NCI-H748 treated with DMSO at 0.1 percent for 48 hours (cell line): ENCODE data around the gene TNFRSF21.

Experiments
- DNase-seq: peaks from one replicate; lab custom pipeline; 2025; lab: John Stamatoyannopoulos, UW

The TNFRSF21 gene

DNA sequence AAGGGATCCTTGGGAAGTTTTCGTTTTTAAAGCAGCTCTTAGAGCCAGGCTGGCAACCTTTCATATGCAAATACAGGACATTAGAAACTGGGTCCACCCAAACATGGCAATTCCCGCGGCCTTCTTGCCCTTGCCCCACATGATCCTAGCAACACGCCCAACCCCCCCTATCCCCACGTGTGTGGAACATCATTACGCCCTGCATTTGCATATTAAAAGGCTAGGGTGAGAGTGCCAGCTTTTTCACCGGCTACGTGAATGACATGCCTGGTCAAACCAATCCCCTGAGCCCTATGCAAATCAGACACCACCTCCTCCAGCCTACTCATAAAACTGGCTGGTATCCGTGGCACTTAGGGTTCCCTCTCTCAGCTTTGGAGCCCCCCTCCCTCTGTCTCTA, 88.1 kb downstream of the TNFRSF21 start:
- no peak for DNase-seq

- no peak for DNase-seq
Measured at GRCh38 chr6:47209632-47210031, 100.1 kb downstream of the TNFRSF21 start.

- DNase-seq, result no peak
Measured at GRCh38 chr6:47207261-47207660, 102.4 kb downstream of the TNFRSF21 start.

DNA sequence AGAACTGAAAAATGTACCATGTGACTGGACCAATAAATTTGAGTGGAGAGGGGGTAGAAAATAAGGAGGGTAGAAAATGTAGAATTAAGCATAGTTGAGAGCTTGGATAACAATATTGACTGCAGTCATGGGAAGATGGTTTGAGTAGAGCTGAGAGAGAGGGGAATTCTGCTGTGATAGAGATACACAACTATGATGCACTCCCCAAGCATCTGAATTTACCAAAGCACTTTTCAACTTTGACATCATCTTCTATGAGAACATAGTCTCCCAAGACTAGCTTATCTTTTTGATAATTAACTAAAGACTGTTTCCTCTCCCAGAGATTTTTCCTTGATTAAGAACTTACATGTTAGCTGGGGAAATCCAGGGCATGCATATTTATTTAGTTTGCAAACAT, 103.1 kb downstream of the TNFRSF21 start:
- DNase-seq, result no peak

- DNase-seq, result no peak
Measured at GRCh38 chr6:47203938-47204611, 105.6 kb downstream of the TNFRSF21 start.

DNA sequence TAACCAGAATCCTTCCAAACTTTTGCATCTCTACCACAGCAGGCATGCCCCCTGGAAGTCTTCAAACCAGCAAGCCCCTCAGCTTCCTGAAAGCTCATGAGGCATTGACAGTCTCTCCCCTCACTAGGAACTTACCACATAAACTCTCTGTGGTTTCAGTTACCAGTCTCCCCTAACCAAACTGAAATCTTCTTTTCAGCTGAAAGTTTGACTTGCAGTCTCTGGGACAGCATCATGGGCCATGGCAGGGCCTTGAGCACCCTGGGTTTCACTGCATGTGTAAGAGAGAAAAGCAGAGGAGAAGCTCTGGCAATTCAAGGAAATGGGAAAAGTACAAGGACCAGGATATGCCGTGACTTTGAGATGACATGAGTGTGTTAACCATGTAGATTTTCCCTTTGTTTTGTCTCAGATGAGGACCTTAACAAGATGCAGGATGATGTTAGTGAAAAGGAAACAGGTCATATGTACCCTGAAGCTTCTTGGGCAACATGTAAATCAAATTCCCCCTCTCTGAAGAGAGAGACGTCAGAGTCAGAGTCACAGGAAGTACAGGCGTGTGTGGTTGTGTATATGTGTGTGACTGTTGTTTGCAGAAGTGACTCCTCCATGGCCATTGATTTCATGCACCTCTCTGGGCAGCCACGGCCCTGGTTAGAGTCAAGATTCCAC, 106.3 kb downstream of the TNFRSF21 start:
- DNase-seq, result no peak

DNA sequence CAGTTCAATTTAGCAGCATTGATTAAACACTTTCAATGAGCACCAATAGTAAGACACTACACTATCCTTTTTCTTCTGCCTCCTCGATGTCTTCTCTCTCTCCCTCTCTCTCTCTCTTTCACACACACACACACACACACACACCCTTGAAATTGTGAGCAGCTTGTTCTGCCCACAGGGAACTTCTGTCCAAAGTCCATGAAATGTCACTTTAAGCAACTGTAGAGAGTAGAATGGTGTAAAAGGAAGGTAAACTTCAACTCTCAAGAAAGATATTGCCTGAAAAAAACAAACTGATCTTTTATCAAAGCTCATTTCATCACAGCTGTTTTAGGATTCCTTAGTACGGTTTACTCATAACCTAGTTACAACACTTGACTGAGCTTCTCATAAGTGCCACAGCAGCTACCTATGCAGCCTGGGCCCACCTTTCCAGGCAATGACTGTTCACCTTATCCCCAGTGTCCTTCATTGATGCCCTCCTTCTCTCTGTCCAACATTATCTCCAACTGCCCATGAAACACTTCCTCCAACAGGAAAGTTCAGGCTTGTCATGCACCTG, 107.0 kb downstream of the TNFRSF21 start:
- no peak for DNase-seq

- no peak for DNase-seq
Measured at GRCh38 chr6:47200536-47201334, 109.0 kb downstream of the TNFRSF21 start.

GRCh38 chr6:47197682-47198640, 111.7 kb downstream of the TNFRSF21 start:
- DNase-seq, result no peak

- no peak for DNase-seq
Measured at GRCh38 chr6:47196113-47196512, 113.6 kb downstream of the TNFRSF21 start.

DNA sequence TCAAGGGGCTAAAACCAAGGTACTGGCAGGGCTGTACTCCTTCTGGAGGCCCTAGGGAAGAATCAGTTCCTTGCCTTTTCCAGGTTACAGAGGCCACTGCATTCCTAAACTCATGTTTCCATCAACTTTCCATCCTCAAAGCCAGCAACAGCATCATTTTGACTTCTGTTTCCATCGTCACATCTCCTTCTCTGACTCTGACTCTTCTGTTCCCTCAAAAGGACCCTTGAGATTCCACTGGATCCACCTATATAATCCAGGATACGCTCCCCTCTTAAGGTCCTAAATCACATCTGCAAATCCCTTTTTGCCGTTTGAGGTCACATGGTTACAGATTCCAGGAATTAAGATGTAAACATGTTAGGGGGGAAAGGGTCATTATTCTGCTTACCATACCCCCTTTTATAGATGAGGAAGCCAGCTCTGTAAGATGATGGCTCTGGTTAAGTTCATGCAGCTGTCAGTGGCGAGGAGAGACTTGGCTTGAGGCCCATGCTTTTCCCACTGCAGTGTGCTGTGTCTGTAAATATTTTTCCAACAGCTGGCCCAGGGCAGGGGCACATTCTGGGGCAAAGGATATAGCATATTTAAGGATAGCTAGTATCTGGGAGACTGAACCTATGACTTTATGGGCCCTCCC, 114.6 kb downstream of the TNFRSF21 start:
- DNase-seq, result no peak

- DNase-seq, result no peak
Measured at GRCh38 chr6:47188588-47189021, 121.1 kb downstream of the TNFRSF21 start.

DNA sequence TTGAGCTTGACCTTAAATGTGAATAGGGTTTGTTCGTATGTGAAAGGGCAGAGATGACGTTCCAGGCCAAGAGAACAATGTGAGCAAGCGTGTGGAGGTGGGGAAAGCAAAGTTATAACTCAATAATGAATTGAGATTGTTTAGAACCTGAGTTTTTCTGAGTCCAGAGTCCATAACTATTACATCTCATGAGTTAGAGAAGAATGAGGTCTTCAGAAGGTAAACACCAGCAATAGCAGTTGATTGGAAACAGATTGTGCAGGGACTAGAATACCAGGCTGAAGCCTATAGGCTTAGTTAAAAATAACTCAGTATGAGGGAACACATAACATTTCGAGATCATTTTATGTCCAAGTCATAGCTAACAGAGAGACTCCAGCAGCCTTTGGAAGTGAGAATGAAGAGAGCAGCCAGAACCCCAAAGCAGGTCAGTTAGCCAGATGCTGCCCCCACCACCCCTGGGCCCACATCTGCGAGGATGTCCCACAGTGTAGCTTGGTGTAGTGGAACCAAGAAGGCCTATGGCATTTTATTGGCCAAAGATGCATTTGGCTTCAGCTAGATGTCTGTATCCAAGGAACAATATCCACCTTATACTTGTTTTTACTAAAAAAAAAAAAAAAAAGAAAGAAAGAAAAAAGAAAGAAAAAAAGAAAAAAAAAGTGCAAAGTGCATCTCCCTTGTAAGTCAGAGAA, 121.7 kb downstream of the TNFRSF21 start:
- no peak for DNase-seq

- DNase-seq, result no peak
Measured at GRCh38 chr6:47187113-47187512, 122.6 kb downstream of the TNFRSF21 start.

DNA sequence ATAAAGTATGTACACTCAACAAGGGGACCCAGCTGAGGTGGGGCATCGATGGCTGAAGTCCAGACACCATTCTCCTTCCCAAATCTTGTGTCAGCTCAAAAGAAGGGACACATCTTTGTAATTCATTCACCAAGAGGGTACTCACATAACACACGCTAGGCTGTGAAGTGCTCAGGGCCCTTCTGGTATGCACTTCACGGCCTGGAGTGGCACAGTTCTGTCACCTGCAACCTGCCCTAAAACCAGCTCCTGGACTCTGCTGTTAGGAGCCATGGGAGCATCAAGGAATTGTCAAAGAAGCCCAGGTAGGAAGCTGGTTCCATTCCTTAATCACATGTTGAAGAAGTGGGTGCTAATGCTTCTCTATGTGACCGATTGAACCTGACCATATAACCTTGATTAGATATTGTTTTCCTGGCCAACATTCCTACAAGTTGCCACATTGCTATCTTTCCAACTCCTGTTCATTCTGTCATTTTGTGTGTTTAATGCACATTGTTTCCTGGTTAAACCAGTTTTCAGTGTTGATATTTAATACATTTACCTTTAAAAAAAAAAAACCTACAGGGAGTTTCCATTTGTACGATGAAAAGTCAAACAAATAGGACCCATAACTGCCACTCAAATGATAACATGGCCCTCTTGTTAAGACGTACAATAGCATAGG, 127.3 kb downstream of the TNFRSF21 start:
- no peak for DNase-seq

- no peak for DNase-seq
Measured at GRCh38 chr6:47181681-47182080, 128.0 kb downstream of the TNFRSF21 start.
